NCI-H345 treated with DMSO at 0.1 percent for 48 hours (cell line): Measurements from ENCODE around the gene SLC30A3.

ENCODE experiments used
- DNase-seq: peaks from one replicate; lab custom pipeline; 2025; ENCODE audit not compliant: unreplicated experiment; lab: John Stamatoyannopoulos, UW

Gene SLC30A3

DNA sequence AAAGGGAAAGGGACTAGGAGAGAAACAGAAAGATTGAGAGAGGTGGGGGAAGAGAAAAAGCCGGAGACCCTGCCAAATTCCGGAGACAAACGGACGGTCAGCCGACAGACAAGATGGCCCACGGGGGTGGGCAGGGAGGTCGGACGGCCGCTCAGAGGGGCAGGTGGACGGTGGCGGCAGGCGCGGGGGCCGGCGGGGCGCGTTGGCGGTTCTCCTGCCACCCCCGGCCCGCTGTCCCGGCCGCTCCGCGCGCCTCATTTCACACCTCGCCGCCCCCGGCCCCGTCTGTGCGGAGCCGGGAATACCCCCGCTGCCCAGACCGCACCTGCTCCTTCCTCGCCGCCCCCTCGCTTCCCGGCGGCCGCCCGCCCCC lies 935 bp downstream of the SLC30A3 start:
- no peak for DNase-seq

DNA sequence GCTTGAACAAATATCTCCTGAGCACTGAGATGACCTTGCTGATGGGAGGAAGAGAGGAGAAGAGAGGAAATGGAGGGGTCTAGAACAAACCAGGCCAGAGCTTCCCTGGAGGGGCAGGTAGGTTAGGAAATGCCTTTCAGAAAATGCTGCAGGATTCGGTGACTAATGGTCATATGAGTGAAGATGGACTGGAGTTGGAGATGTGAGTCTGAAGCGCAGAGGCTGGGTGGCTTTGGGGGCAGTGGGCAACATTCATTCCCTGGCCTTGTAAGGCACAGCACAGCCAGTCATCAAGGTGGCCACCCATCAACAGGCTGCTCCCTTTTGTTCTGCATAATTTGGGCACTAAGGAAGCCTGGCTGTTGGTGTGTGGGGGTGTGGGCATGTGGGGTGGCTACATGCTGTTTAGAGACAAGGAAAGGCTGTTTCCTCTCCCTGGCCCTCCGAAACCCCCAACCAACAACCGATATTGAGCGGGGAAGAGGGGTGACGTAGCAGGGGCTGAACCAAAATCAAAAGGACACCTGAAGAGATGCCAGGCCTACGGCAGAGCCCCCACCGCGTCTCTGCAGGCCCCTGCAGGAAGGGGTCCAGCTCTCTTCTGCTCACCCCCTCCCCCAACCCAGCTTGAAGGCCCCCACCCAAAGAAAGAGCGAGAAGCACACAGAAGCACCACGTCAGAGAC lies 1.5 kb downstream of the SLC30A3 start:
- DNase-seq = no peak

DNA sequence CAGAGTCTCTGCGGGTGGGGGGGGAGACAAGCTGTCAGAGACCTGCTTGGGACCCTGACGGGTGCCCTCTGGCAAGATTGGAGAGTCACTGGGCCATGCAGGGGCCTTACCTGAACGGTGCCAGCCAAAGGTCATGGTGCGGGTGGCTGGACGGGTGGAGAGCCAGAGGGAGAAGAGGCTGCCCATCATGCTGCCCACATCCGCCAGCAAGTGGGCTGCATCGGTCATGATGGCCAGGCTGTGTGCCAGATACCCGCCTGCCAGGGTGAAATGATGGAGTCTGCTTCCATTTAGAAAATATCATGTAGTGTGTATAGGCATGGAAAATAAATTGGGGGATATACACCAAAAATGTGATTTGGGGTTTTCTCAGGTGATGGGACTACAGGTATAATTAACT lies 4.8 kb downstream of the SLC30A3 start:
- no peak for DNase-seq

DNA sequence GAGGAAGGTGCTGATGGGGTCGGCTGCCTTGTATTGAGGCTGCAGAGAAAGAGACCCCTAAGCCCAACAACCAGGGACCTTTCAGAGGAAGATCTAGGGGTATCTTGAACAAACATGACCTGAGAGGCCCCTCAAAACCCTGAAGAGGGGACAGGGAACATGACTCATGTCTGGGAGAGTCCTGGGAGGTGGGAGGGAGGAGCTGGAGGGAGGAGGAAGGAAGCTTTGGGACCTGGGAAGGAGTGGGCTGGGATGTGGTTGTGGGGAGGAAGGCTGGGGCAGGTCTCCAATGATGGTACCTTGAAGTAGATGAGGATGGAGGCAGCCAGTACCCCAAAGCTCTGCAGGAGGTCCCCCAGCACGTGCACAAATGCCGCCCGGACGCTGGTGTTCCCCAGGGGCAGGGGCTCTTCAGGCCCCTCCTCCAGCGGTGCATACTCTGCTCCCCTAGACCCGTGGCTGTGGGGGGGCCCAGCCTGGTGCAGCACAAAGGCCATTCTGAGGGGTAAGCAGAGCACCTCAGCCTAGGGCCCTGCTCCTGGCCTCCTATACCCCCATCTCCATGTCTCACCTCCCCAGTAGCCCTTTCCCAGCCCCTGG lies 5.9 kb downstream of the SLC30A3 start:
- DNase-seq = no peak

DNA sequence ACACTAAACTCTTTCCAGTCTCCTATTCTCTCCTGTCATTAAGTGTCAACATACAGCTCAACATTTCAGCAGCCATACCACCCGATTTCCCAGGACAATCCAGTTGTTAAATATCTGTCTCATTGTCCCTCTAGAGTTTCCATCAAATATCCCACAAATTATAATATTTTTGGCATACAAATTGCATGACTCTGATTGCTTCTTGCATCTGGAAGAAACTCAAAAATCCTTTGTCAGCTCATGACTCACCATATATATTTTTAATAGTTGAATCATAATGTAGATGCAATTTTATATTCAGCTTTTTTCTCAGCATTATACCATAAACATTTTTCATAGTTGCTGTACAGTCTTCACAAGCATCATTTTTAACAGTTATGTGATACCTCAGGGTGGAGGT lies 7.2 kb downstream of the SLC30A3 start:
- no peak for DNase-seq

DNA sequence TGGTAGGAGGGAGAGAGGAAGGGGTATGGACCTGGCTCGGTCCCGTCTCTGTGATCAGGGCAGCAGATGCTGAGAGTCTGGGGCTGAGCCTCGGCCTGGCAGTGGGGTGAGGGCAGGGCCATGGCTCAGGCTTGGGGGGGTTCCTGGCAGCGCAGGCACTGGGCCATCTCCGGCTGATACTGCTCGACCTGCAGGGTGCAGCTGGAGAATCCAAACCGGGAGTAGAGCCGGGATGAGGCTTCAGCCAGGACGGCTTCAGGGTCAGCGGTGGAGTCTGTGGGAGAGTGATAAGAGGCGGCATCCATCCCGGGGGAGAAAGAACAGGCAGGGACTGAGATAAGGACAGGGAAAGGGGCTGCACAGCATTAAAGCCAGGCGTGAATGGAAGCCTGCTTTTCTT lies 7.7 kb downstream of the SLC30A3 start:
- DNase-seq = no peak

DNA sequence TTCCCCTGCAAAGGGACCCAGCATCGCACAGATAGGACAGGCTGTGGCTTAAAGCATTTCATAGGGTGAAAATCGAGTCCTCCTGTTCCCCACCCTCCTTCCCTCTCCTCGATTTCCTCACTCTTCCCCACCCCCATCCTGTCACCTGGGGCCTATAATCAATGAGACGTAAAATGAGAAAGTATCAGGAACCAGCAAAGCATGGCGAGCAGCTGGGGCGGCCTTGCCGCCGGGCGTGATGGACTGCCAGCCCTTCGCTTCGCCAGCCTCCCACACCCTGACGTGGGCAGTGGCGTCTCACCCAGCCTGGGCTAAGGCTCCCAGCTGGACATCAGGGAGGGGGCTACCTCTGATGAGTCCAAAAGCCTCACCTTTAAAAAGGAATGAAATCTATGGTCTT lies 11.1 kb downstream of the SLC30A3 start:
- no peak for DNase-seq

DNA sequence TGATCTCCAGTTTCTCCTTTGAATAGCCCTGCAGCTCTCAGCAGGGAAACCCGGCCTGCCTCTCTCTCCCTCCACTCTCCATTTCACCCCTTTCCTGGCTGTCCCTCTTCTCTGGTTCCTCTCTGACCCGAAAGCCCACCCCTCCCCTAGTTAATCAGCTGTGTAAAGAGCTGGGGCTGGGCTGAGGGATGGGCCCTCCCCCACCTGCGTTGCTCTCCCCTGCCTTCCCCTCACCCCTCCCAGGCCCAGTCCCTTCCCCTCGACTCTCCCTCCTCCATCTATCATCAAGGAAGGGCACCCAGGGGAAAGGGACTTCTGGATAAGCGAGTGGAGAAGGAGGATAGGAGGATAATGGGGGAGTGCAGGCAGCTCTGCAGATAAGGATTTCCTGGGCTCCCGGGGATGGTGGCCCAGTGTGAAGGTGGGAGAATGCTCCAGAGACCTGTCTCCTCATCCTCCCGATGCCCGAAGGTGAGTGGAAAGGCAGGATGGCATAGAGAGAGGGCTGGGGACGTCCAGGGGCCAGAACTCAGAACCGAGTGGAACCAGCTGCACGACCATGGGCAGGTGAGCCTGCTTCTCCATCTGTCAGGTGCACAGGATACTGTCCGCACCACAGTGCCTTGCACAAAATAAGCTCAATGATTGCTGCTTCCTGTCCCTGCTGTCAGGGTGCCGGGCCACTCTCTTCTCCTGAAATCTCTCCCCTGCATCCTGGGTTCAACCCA lies 12.0 kb downstream of the SLC30A3 start:
- DNase-seq = no peak

DNA sequence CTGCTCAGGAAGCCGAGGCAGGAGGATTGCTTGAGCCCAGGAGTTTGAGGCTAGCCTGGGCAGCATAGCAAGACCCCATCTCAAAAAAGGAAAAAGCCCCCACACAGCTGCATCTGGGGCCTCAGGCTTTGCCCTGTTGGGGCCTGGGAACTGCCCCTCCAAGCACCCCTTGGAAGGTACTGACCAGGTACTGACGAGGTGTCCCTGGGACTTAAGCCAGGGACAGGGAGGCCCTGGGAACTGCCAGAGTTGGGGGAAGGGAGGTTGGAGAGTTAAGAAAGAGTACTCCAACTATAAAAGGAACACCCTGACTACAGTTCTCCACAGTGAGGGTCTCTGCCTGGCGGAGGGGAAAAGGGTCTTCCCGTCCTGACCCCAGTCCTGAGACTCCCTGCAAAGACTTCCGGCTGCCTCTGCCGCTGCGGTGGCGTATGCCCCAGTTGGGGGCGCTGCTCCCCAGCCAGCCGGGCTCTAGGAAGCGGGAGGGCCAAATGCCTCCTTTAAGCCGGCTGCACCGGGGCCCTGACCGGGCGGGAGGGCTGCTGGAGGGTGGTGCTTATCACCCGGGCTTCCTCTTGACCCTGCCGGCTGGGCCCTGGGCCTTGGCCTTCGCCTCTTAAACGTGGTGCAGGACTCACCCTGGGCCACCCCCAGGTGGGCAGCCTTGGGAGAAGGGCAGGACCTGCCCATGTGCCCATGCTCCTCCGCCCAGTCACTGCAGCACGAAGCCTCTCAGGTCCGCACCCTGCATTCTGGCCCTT lies 12.8 kb downstream of the SLC30A3 start:
- no peak for DNase-seq

DNA sequence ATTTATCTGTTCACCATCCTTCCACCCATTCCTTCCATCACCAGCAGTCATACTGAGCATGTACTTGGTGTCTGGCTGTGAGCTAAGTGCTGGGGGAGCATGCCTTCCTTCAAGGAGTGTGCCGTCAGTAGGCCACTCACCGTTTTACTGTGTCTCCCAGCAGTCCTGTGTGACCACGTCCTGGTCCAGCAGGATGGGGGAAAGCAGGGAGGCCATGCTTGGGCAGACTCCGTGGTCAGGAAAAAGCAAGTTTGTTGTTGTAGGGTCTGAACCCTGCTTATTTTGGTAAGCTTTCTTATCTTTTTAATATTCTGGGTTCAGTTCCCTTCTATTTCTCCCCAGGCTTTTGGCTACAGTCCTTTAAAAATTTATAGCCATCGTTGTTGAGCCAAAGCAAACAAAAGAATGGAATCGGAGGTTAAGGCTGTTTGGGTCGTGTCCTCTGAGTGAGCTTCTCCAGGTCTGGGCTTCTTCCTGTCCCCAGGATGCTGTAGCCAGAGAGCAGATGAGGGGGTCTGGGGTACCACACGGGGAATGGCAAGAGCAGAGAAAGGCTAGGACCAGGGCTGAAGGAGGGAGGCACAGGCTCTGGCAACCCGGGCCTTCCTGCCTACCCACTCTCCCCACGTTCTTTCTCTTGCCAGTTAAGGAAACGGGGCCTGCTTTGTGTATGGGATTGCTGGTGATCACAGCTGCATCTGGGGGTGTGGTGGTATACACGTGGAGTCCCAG lies 13.5 kb downstream of the SLC30A3 start:
- no peak for DNase-seq

DNA sequence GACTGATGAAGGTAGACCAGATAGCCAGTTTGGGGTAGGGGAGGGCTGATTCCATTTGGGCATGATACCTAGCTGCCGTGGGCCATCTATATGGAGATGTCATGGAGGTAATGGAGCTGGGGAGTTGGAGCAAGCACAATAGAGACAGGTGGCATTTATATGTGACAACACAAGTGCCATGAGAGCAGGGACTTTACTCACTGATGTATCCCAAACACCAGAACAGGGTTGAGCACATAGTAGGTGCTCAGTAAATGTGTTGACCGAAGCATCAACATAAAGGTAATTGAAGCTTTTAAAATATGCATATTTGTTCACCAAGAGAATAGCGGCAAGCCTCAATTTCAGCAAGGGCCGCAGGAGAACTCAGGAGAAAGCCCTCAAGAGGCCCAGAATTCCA lies 15.0 kb downstream of the SLC30A3 start:
- no peak for DNase-seq

DNA sequence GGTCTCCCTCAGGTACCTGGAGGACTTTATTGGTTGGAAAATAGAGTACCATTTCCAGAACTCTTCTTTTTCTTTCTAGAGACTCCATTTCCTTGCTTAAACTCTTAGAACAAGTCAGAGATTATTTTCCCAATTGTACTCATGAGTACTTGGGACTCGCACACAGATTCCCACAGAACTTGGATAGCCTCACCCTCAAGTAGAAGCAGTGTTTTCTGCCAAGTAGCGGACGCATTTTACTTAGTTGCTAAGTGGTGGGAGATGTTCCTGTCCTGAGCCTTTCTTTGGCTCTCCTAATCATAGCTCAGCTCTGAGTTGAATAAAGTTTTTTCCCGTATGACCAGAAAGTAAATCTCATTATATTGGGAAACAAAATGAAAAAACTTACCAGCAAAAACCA lies 17.2 kb downstream of the SLC30A3 start:
- no peak for DNase-seq

DNA sequence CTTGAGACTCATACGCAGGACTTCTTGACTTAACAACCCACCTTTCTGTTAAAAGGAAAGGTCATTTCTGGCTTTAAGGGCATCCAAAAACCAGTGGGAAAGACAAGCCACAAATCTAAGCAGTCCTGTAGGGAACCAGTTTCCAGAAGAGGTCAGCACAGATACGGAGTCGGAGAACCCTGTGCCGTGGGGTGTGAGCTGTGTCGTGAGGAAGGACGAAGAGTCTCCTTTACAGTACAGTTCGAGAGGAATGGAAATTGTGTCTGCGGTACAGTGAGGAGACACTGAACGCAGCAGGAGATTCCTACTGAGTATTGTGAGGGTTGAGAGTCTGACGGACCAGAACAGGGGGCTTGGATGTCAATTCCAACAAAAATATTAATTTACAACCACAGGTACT lies 17.7 kb downstream of the SLC30A3 start:
- no peak for DNase-seq

DNA sequence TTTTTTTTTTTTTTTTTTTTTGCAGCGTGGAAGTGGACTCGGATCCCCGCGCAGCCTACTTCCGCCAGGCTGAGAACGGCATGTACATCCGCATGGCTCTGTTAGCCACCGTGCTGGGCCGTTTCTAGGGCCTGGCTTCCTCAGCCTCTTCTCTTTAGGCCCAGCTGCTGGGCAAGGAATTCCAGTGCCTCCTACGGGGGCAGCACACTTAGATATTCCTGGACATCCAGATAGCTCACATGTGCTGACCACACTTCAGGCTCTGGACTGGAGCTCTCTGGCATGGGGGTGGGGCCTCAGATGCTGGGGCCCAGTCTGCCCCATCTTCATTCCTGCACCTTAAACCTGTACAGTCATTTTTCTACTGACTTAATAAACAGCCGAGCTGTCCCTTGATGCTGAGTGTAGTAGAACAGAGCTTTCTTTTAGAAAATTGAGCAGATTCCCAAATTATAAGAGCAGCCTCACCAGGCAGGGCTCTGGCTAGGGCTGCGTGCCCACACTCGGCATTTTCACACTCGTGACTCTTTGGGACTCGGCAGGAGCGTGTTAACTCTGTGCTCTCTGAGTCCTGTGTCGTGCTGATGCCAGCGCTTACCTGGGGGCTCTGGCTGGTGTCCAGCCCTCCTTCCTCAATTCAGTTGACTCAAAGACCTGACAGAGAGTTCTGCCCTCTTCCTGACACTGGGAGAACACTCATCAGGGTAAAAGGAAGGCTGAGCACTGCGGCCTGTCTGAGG lies 19.3 kb downstream of the SLC30A3 start:
- DNase-seq = no peak

DNA sequence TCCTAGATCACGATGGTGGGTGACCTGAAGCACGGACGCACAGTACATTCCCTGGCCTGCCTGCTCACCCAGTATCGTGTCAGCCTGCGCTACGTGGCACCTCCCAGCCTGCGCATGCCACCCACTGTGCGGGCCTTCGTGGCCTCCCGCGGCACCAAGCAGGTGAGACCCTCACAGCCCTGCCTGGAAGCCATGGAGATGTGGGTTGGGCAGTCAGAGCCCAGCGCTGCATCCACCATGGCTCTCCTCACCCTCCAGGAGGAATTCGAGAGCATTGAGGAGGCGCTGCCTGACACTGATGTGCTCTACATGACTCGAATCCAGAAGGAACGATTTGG lies 20.3 kb downstream of the SLC30A3 start:
- DNase-seq = no peak

DNA sequence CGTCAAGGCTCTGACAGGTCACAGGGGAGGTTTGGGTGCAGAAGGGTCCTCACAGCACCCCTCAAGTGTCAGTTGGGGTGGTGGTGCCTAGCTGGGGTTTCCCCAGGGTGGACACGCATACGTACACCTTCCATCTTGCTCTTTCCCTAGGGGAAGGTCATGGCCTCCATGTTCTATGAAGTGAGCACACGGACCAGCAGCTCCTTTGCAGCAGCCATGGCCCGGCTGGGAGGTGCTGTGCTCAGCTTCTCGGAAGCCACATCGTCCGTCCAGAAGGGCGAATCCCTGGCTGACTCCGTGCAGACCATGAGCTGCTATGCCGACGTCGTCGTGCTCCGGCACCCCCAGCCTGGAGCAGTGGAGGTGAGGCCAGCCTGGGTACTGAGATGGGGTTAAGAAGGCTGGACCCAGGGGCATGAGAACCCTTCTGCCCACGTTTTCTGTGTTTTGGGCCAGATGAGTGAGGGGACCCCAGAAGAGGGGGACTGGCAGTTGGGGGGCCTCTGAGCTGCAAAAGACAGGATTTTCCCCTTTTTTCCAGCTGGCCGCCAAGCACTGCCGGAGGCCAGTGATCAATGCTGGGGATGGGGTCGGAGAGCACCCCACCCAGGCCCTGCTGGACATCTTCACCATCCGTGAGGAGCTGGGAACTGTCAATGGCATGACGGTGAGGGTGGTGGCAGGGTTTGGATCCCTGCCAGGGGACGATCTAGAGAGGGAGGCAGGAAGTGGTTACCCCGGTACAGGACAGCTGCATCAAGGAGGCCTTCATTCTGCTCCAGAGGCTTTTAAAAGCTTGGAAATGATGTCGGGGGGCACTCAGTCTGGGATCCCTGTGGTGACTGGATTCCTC lies 20.9 kb downstream of the SLC30A3 start:
- no peak for DNase-seq

DNA sequence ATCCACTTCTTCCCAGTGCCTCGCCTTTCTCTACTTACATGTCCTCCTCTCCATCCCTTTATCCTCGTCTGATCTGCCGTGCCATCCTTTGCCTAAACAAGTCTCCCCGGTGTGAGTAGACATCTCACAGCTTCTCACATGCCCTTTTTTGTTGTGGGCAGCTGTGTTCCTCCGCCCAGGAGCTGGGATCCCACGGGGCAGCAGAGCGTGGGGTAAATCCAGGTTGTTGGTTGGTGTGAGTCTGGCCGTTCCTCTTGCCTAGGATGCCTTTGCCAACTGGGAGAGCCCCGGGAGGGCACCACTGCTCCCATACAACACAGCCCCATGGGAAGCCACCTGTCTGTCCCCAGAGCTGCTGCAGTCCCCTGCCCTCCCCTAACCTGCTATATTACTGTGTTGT lies 22.4 kb downstream of the SLC30A3 start:
- DNase-seq = no peak

DNA sequence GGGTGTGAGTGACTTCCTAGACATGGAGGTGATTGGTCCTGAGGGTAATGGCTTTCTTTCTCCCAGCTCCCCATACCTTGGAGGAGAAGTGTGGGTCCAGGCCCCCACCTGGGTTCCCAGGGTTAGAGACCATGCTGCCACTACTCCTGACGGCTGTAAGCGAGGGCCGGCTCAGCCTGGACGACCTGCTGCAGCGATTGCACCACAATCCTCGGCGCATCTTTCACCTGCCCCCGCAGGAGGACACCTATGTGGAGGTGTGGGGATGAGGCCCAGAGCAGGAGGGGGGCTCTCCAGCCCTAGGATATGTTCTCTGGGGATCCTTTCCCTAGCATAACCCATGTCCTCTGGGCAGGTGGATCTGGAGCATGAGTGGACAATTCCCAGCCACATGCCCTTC lies 23.9 kb downstream of the SLC30A3 start:
- no peak for DNase-seq

DNA sequence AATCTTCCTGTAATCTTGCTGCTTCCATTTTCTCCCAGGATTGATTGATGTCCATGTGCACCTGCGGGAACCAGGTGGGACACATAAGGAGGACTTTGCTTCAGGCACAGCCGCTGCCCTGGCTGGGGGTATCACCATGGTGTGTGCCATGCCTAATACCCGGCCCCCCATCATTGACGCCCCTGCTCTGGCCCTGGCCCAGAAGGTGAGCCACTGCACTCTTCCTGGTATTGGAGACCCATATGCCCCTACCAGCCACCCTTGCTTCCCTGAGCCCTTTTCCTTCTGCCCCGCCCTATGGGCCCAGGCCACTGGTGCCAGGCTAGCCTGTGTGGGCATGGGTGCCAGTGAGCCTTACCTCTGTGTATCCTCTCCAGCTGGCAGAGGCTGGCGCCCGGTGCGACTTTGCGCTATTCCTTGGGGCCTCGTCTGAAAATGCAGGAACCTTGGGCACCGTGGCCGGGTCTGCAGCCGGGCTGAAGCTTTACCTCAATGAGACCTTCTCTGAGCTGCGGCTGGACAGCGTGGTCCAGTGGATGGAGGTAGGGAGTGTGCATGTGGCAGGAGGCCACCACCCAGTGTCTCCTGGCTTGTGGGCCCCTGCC lies 25.4 kb downstream of the SLC30A3 start:
- no peak for DNase-seq
